ENCODE results near the gene SIX1.

DNA sequence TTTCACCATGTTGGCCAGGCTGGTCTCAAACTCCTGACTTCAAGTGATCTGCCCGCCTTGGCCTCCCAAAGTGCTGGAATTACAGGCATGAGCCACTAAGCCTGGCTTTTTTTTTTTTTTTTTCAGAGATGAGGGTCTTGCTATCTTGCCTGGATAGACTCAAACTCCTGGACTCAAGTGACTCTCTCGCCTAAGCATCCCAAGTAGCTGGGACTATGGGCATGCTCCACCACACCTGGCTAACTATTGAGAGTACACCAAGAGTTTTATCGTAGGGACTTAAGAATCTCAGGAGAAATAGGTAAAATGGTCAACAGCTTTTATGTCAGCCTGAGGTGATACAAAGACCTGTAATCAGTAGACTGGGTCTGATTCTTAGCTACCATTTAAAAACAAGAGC is 31.2 kb upstream of the SIX1 start:
- TF ChIP-seq POLR2A (IDR thresholded peaks at IDR 0.05): no peak
- TF ChIP-seq, protein P1, sequence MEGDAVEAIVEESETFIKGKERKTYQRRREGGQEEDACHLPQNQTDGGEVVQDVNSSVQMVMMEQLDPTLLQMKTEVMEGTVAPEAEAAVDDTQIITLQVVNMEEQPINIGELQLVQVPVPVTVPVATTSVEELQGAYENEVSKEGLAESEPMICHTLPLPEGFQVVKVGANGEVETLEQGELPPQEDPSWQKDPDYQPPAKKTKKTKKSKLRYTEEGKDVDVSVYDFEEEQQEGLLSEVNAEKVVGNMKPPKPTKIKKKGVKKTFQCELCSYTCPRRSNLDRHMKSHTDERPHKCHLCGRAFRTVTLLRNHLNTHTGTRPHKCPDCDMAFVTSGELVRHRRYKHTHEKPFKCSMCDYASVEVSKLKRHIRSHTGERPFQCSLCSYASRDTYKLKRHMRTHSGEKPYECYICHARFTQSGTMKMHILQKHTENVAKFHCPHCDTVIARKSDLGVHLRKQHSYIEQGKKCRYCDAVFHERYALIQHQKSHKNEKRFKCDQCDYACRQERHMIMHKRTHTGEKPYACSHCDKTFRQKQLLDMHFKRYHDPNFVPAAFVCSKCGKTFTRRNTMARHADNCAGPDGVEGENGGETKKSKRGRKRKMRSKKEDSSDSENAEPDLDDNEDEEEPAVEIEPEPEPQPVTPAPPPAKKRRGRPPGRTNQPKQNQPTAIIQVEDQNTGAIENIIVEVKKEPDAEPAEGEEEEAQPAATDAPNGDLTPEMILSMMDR (IDR thresholded peaks at IDR 0.05): no peak
